Measurements from ENCODE around the gene MKS1.

- TF ChIP-seq, protein P1, sequence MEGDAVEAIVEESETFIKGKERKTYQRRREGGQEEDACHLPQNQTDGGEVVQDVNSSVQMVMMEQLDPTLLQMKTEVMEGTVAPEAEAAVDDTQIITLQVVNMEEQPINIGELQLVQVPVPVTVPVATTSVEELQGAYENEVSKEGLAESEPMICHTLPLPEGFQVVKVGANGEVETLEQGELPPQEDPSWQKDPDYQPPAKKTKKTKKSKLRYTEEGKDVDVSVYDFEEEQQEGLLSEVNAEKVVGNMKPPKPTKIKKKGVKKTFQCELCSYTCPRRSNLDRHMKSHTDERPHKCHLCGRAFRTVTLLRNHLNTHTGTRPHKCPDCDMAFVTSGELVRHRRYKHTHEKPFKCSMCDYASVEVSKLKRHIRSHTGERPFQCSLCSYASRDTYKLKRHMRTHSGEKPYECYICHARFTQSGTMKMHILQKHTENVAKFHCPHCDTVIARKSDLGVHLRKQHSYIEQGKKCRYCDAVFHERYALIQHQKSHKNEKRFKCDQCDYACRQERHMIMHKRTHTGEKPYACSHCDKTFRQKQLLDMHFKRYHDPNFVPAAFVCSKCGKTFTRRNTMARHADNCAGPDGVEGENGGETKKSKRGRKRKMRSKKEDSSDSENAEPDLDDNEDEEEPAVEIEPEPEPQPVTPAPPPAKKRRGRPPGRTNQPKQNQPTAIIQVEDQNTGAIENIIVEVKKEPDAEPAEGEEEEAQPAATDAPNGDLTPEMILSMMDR (IDR thresholded peaks at IDR 0.05; ENCODE audit: low read length), result no peak
- TF ChIP-seq EZH2 (optimal IDR thresholded peaks at IDR 0.05; ENCODE audit: low read depth, low read length), result no peak
- TF ChIP-seq EZH2phosphoT487 (IDR thresholded peaks at IDR 0.05; ENCODE audit: low read length), result no peak
These were observed 13.1 kb downstream of the MKS1 start for GRCh38 chr17:58205936-58206335.

All from MM.1S (cell line).